NK-92 (cell line): ENCODE results near the gene DENND10.
"Not testable (repeated sequence)": the region's sequence is repeated elsewhere in the genome, so short reads cannot be mapped to it uniquely, and the experiment has no call there.

Source experiments
- DNase-seq: peaks from one replicate; lab custom pipeline; 2025; ENCODE audit not compliant: unreplicated experiment; lab: John Stamatoyannopoulos, UW

The DENND10 gene

GRCh38 chr10:119096641-119097415 lies 7.1 kb upstream of the DENND10 start:
- not testable (repeated sequence) for DNase-seq

GRCh38 chr10:119098576-119098975 lies 5.3 kb upstream of the DENND10 start:
- DNase-seq, result no peak

- no peak for DNase-seq
Observed at GRCh38 chr10:119100434-119101238, 3.3 kb upstream of the DENND10 start.

GRCh38 chr10:119101366-119102098 lies 2.4 kb upstream of the DENND10 start:
- no peak for DNase-seq

- DNase-seq, result no peak
Observed at GRCh38 chr10:119103241-119103902, 541 bp upstream of the DENND10 start.

- DNase-seq, result no peak
Observed at GRCh38 chr10:119104654-119105015, 722 bp downstream of the DENND10 start.

GRCh38 chr10:119105155-119105554 lies 1.2 kb downstream of the DENND10 start:
- DNase-seq, result no peak

- not testable (repeated sequence) for DNase-seq
Observed at GRCh38 chr10:119105899-119106298, 2.0 kb downstream of the DENND10 start.

- DNase-seq, result not testable (repeated sequence)
Observed at GRCh38 chr10:119107106-119107505, 3.2 kb downstream of the DENND10 start.

GRCh38 chr10:119107771-119108170 lies 3.9 kb downstream of the DENND10 start:
- not testable (repeated sequence) for DNase-seq

GRCh38 chr10:119112056-119112455 lies 8.1 kb downstream of the DENND10 start:
- DNase-seq, result no peak

- DNase-seq, result no peak
Observed at GRCh38 chr10:119113751-119114732, 10.1 kb downstream of the DENND10 start.

GRCh38 chr10:119115926-119116325 lies 12.0 kb downstream of the DENND10 start:
- no peak for DNase-seq

GRCh38 chr10:119116326-119116951 lies 12.5 kb downstream of the DENND10 start:
- no peak for DNase-seq

GRCh38 chr10:119118231-119118630 lies 14.3 kb downstream of the DENND10 start:
- no peak for DNase-seq

- DNase-seq, result no peak
Observed at GRCh38 chr10:119119400-119119799, 15.5 kb downstream of the DENND10 start.

- no peak for DNase-seq
Observed at GRCh38 chr10:119120413-119120867, 16.5 kb downstream of the DENND10 start.

GRCh38 chr10:119120875-119121274 lies 17.0 kb downstream of the DENND10 start:
- DNase-seq, result no peak

GRCh38 chr10:119125942-119126341 lies 22.0 kb downstream of the DENND10 start:
- no peak for DNase-seq
